Fibroblast of lung (primary cell): ENCODE results near the gene SCN8A. TPM values are rescaled to one million over a fixed set of nuclear protein-coding genes. Genes with fewer than 3 reads are reported as not detected.

Source experiments
- DNase-seq, 2 donors: peaks; one replicate each; pipeline versions ENCODE4 v3.0.0 to v3.0.0-alpha.2; 2010; ENCODE audit warnings: low read depth in 2 of 2
- H2AFZ ChIP-seq: 2 replicates; pipeline ENCODE4 v1.5.1; 2012; ENCODE audit warnings: low read length, control low read depth, inconsistent platforms
- H3K27ac ChIP-seq: 2 replicates; pipeline ENCODE4 v1.5.1; 2011; ENCODE audit warnings: low read length, control low read depth; ENCODE audit not compliant: insufficient read depth
- H3K27me3 ChIP-seq: 2 replicates; pipeline ENCODE4 v1.5.1; 2011; ENCODE audit warnings: mild to moderate bottlenecking, low read length; ENCODE audit not compliant: control insufficient read depth, insufficient read depth
- H3K36me3 ChIP-seq: 2 replicates; pipeline ENCODE4 v1.5.1; 2011; ENCODE audit warnings: low read length; ENCODE audit not compliant: control insufficient read depth, insufficient read depth
- H3K4me1 ChIP-seq: 2 replicates; pipeline ENCODE4 v1.5.1; 2011; ENCODE audit warnings: low read length; ENCODE audit not compliant: control insufficient read depth, insufficient read depth; ENCODE audit errors: extremely low read depth
- H3K4me2 ChIP-seq: 2 replicates; pipeline ENCODE4 v1.5.1; 2011; ENCODE audit warnings: low read length, control low read depth; ENCODE audit not compliant: insufficient read depth; ENCODE audit errors: extremely low read depth
- H3K4me3 ChIP-seq, 4 experiments: fragments of 200-600 bp in 1 of 4; sonication (generic) in 1 of 4; replicated peaks in 1 of 4; 2 replicates each; pipeline ENCODE4 v1.5.1; 2011 to 2016; ENCODE audit warnings: low read length in 4 of 4, low read depth in 3 of 4, mild to moderate bottlenecking in 3 of 4, control low read depth in 2 of 4, inconsistent platforms in 1 of 4, mixed read lengths in 1 of 4; ENCODE audit not compliant: insufficient read depth in 1 of 4; ENCODE audit errors: control extremely low read depth in 1 of 4
- H3K79me2 ChIP-seq: 2 replicates; pipeline ENCODE4 v1.5.1; 2012; ENCODE audit warnings: mild to moderate bottlenecking, low read length, inconsistent platforms; ENCODE audit not compliant: control insufficient read depth, insufficient read depth
- H3K9ac ChIP-seq: 2 replicates; pipeline ENCODE4 v1.5.1; 2011; ENCODE audit warnings: mild to moderate bottlenecking, low read length, control low read depth; ENCODE audit not compliant: insufficient read depth
- H3K9me3 ChIP-seq: 2 replicates; pipeline ENCODE4 v1.5.1; 2012; ENCODE audit warnings: low read depth, low read length; ENCODE audit not compliant: control insufficient read depth, insufficient read depth
- H4K20me1 ChIP-seq: 2 replicates; pipeline ENCODE4 v1.5.1; 2011; ENCODE audit warnings: low read length; ENCODE audit not compliant: control insufficient read depth, insufficient read depth; ENCODE audit errors: extremely low read depth
- CTCF ChIP-seq, 2 donors: IDR thresholded peaks in 1 of 2; conservative IDR thresholded peaks in 1 of 2; 1 replicate in 1 of 2; 2 replicates in 1 of 2; pipeline ENCODE4 v1.5.1; 2011 to 2012; ENCODE audit warnings: low read length in 2 of 2, control low read depth in 1 of 2, inconsistent platforms in 1 of 2, low read depth in 1 of 2, mild to moderate bottlenecking in 1 of 2
- EZH2 ChIP-seq: IDR thresholded peaks from 2 replicates; pipeline ENCODE4 v1.5.1; 2012; ENCODE audit warnings: low read length, control low read depth, mild to moderate bottlenecking; ENCODE audit errors: missing control alignments
- polyA plus RNA-seq, 2 donors: library from polyadenylated mRNA; depleted of rRNA in 1 of 2; stranded (reverse) in 1 of 2; unstranded in 1 of 2; fragments of >200 nt; gene quantifications; 2 replicates each; pipeline ENCODE4 v1.2.1, GENCODE V29; 2011 to 2012; ENCODE audit warnings: missing spikeins in 1 of 2
- total RNA-seq: library from RNA; depleted of rRNA; stranded (reverse); fragments of >200 nt; gene quantifications from 2 replicates; pipeline ENCODE4 v1.2.1, GENCODE V29; 2014

The SCN8A gene
- total and polyA plus RNA-seq, 2 donors (not counting 1 experiment from before 2014, with no cell fraction given): 12.8 to 27.2 TPM

DNA sequence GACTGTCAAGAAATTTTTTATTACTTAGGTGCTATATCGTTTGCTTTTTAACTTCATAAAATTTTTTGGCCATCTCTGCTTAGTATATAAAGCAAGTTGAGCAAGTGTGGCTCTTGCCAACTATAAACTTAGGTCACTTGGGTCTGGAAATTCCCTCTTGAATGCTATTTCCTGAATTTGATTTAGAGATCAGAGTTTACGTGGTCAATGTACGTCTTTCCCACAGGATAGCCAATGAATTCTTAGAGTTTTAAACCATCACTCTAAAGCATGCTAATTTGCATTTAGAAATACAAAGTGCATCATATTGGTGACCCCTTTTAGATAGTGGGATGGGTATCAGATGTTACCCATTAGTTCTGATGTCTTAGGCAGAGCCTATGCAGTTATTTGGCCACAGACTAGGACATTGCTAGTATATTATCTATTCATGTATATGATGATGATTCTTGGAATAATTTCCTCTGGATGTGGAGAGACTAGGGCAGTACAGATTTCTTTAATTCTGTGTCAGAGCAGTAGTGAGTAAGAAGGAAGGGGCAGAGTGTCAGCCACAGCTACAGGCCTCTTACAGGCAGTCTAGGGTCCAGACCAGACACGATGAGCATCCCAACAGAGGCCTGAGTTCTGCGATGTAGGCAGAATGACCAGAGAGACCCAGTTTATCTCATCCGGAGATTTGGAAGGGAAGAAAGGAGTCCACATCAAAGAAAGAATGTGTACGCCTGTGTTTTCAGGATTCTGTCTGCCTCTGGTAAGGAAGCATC lies 30.3 kb downstream of the SCN8A start:
- Histone ChIP-seq H3K4me1 (no peaks in the 10 kb centered on the region), H3K9me3 (no peaks in the 10 kb centered on the region), H3K9ac (no peak overlapping the region), H3K4me3 (no peak overlapping the region), H3K79me2 (peaks cover 34% of the 10 kb centered on the region), H3K4me2 (no peak overlapping the region), H3K36me3 (no peaks in the 10 kb centered on the region), H2AFZ (no peak overlapping the region), H4K20me1 (no peaks in the 10 kb centered on the region), H3K27ac (no peak overlapping the region), H3K27me3 (no peaks in the 10 kb centered on the region)
- peak in 1 of 2 donors; percentile 67 for DNase-seq
- no peak for TF ChIP-seq EZH2
- no peak for TF ChIP-seq CTCF (conservative IDR thresholded peaks at IDR 0.05 in 1 of 2, IDR thresholded peaks at IDR 0.05 in 1 of 2; ENCODE audit: low read depth in 1 of 2, low read length in 2 of 2)

- Histone ChIP-seq H3K36me3 (no peaks in the 10 kb centered on the region), H2AFZ (no peak overlapping the region), H3K9ac (no peak overlapping the region), H3K27ac (no peak overlapping the region), H3K27me3 (no peaks in the 10 kb centered on the region), H3K4me2 (no peak overlapping the region), H3K4me3 (no peak overlapping the region), H3K9me3 (no peaks in the 10 kb centered on the region), H3K4me1 (no peaks in the 10 kb centered on the region), H4K20me1 (no peaks in the 10 kb centered on the region), H3K79me2 (peaks cover 35% of the 10 kb centered on the region)
- no peak for TF ChIP-seq CTCF (conservative IDR thresholded peaks at IDR 0.05 in 1 of 2, IDR thresholded peaks at IDR 0.05 in 1 of 2; ENCODE audit: low read depth in 1 of 2, low read length in 2 of 2)
- no peak for TF ChIP-seq EZH2
- DNase-seq: peak; percentile 17 to 69
These were observed 31.5 kb downstream of the SCN8A start for GRCh38 chr12:51622564-51622963.

DNA sequence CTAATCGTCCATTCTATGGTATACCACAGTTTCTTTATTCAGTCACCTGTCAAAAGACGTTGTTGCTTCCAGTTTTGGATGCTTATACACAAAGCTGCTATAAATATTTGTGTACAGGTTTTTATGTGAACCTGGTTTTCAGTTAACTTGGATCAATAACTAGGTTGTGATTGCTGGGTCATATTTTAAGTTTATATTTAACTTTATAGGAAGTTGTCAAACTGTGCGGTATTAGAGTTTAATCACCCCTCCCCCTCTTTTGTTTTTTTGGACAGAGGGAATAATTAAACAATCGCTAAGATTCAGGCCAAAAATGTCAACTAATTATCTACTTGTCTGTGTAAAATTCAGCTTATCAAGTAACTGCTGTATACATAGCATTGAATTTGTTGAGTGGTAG lies 34.3 kb downstream of the SCN8A start:
- Histone ChIP-seq H3K27me3 (no peaks in the 10 kb centered on the region), H3K4me3 (no peak overlapping the region), H3K9me3 (no peaks in the 10 kb centered on the region), H3K4me2 (no peak overlapping the region), H3K27ac (no peak overlapping the region), H2AFZ (no peak overlapping the region), H3K9ac (no peak overlapping the region), H4K20me1 (peaks cover 2% of the 10 kb centered on the region), H3K36me3 (no peaks in the 10 kb centered on the region), H3K4me1 (no peaks in the 10 kb centered on the region), H3K79me2 (peaks cover 42% of the 10 kb centered on the region)
- no peak for DNase-seq
- TF ChIP-seq EZH2 (no peak), CTCF (conservative IDR thresholded peaks at IDR 0.05 in 1 of 2, IDR thresholded peaks at IDR 0.05 in 1 of 2; ENCODE audit: low read depth in 1 of 2, low read length in 2 of 2) (no peak)
